ENCODE results near the gene BLTP3A. TPM values are rescaled to one million over a fixed set of nuclear protein-coding genes. Genes with fewer than 3 reads are reported as not detected.

Gene BLTP3A
- total and polyA plus RNA-seq, 7 donors: 4.2 to 34.7 (median 16.5) TPM

DNA sequence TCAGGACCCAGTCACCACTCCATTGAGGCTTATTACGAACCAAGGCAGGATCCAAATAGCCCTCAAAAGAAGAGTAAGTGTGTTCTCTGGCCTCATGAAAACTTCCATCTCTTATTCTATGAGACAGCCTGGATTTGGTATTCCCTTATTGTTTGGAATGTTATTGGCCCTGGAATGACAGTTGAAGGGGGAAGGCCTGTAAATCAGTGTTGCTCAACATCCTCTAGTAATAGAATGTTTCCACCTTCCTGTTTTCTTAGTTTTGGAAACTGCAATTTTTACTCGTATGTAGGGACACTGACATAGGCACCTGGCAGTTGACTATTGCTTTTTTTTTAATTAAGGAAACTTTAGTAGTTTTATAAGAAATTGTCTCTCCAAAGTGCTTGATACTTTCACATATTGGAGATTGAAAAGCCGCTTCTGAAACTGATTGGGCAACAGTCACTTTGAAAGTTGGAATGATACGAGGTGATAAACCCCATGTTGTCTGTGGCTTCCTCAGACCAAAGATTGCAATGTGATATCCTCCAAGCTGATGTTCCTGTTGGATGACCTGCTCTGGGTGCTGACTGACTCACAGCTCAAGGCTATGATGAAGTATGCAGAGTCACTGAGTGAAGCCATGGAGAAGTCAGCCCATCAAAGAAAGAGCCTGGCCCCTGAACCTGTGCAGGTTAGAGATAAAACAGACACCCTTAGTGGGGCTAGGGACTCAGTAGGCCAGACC, 43.1 kb downstream of the BLTP3A start:
- ATAC-seq: peak; percentile 89 to 96 (median 94)
- Histone ChIP-seq H3K9me3 (no peaks in the 10 kb centered on the region), H3K36me3 (ENCODE audit: insufficient read depth in 1 of 2, low read depth in 1 of 2) (peaks cover 2 to 70% of the 10 kb centered on the region in 2 donors), H3K27me3 (ENCODE audit: insufficient read depth in 3 of 3, low read length in 2 of 3) (no peaks in the 10 kb centered on the region), H3K27ac (peak overlapping the region; percentile 62), H3K4me3 (no peak overlapping the region), H3K4me1 (peaks cover 17% of the 10 kb centered on the region)
- TF ChIP-seq CTCF (IDR thresholded peaks at IDR 0.05): no peak
- no peak for DNase-seq
- intact Hi-C loops (cut with DNase I): no loop called here
- WGBS, 3 donors: 56 to 71% (median 62%) methylated on average over 4 of the region's 4 CpGs

DNA sequence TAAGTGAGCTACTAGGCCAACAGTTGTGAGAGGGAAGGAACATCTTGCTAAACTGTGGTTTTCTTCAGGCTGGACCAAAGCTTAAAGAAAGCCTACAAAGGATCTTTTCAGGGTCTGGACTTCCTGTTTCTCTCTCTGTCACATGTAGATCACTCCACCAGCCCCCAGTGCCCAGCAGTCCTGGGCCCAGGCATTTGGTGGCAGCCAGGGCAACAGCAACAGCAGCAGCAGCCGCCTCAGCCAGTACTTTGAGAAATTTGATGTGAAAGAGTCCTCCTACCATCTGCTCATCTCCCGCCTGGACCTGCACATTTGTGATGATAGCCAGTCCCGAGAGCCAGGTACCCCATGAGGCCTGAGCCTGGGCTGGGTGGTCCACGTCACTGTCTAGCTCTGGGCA, 44.1 kb downstream of the BLTP3A start:
- TF ChIP-seq CTCF (IDR thresholded peaks at IDR 0.05): no peak
- DNase-seq: no peak
- Histone ChIP-seq H3K27me3 (ENCODE audit: insufficient read depth in 3 of 3, low read length in 2 of 3) (no peaks in the 10 kb centered on the region), H3K4me3 (no peak overlapping the region), H3K9me3 (no peaks in the 10 kb centered on the region), H3K4me1 (peaks cover 21% of the 10 kb centered on the region), H3K27ac (peak overlapping the region; percentile 20), H3K36me3 (ENCODE audit: insufficient read depth in 1 of 2, low read depth in 1 of 2) (peaks cover 2 to 69% of the 10 kb centered on the region in 2 donors)
- no peak for ATAC-seq
- intact Hi-C loops (cut with DNase I): no loop called here
- WGBS, 3 donors: 93 to 95% (median 95%) methylated on average over 4 of the region's 4 CpGs

- Histone ChIP-seq H3K27me3 (ENCODE audit: insufficient read depth in 3 of 3, low read length in 2 of 3) (no peaks in the 10 kb centered on the region), H3K4me3 (no peak overlapping the region), H3K9me3 (no peaks in the 10 kb centered on the region), H3K36me3 (ENCODE audit: insufficient read depth in 1 of 2, low read depth in 1 of 2) (peaks cover 2 to 69% of the 10 kb centered on the region in 2 donors), H3K27ac (peak overlapping the region; percentile 20), H3K4me1 (peaks cover 21% of the 10 kb centered on the region)
- WGBS, 3 donors: 88 to 91% (median 89%) methylated on average over 2 of the region's 2 CpGs
- DNase-seq (no peak), ATAC-seq (no peak)
- intact Hi-C loops (cut with DNase I): no loop called here
- no peak for TF ChIP-seq CTCF (IDR thresholded peaks at IDR 0.05)
These were observed 44.6 kb downstream of the BLTP3A start for GRCh38 chr6:34836451-34836850.

- no peak for ATAC-seq
- no peak for TF ChIP-seq CTCF (IDR thresholded peaks at IDR 0.05)
- intact Hi-C loops (cut with DNase I): no loop called here
These were observed 45.6 kb downstream of the BLTP3A start for GRCh38 chr6:34837528-34837927.

More at GRCh38 chr6:34837528-34837927, 45.6 kb downstream of the BLTP3A start:
- no peak for DNase-seq
- Histone ChIP-seq H3K36me3 (ENCODE audit: insufficient read depth in 1 of 2, low read depth in 1 of 2) (peaks cover 2 to 71% of the 10 kb centered on the region in 2 donors), H3K4me1 (peaks cover 21% of the 10 kb centered on the region), H3K27ac (no peak overlapping the region), H3K9me3 (no peaks in the 10 kb centered on the region), H3K4me3 (no peak overlapping the region), H3K27me3 (ENCODE audit: insufficient read depth in 3 of 3, low read length in 2 of 3) (no peaks in the 10 kb centered on the region)

Measured in psoas muscle (tissue), 8 donors.